HEK293 (cell line): ENCODE measurements around the gene PRKG1.
A peak's percentile ranks its signal among the peaks of the same experiment; 100 is the strongest.

Source experiments
- PRDM10 ChIP-seq: fragments of 450-650 bp; formaldehyde crosslinking; IDR thresholded peaks from 2 replicates; pipeline ENCODE4 v1.5.1; 2016; ENCODE audit warnings: missing biosample characterization, missing genetic modification characterization
- ZNF221 ChIP-seq: fragments of 450-650 bp; formaldehyde crosslinking; IDR thresholded peaks from 2 replicates; pipeline ENCODE4 v1.5.1; 2017; ENCODE audit warnings: missing biosample characterization, missing genetic modification characterization, borderline replicate concordance
- ZNF274 ChIP-seq, 2 experiments: fragments of 200-500 bp in 1 of 2; fragments of 450-650 bp in 1 of 2; sonication (Bioruptor generic) in 1 of 2; formaldehyde crosslinking in 1 of 2; IDR thresholded peaks; 2 replicates each; pipeline versions ENCODE4 v1.5.1 to v1.6.1; 2014 to 2016; ENCODE audit warnings: borderline replicate concordance in 1 of 2, inconsistent platforms in 1 of 2, low read length in 1 of 2, missing biosample characterization in 1 of 2, missing genetic modification characterization in 1 of 2
- TF ChIP-seq, protein P1 (sequence below): fragments of 450-650 bp; formaldehyde crosslinking; IDR thresholded peaks from 2 replicates; pipeline ENCODE4 v1.5.1; 2017; ENCODE audit warnings: missing biosample characterization, missing genetic modification characterization
- TF ChIP-seq, protein P2 (sequence below): fragments of 450-650 bp; formaldehyde crosslinking; IDR thresholded peaks from 2 replicates; pipeline ENCODE4 v1.5.1; 2016; ENCODE audit warnings: missing biosample characterization, missing genetic modification characterization

- TF ChIP-seq, protein P1, sequence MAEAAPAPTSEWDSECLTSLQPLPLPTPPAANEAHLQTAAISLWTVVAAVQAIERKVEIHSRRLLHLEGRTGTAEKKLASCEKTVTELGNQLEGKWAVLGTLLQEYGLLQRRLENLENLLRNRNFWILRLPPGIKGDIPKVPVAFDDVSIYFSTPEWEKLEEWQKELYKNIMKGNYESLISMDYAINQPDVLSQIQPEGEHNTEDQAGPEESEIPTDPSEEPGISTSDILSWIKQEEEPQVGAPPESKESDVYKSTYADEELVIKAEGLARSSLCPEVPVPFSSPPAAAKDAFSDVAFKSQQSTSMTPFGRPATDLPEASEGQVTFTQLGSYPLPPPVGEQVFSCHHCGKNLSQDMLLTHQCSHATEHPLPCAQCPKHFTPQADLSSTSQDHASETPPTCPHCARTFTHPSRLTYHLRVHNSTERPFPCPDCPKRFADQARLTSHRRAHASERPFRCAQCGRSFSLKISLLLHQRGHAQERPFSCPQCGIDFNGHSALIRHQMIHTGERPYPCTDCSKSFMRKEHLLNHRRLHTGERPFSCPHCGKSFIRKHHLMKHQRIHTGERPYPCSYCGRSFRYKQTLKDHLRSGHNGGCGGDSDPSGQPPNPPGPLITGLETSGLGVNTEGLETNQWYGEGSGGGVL (tag by site-specific recombination): no peak
- no peak for TF ChIP-seq ZNF274 (IDR thresholded peaks at IDR 0.05; ENCODE audit: low read length)
- no peak for TF ChIP-seq ZNF274 (tag by site-specific recombination; IDR thresholded peaks at IDR 0.05; ENCODE audit: borderline replicate concordance)
- TF ChIP-seq, protein P2, sequence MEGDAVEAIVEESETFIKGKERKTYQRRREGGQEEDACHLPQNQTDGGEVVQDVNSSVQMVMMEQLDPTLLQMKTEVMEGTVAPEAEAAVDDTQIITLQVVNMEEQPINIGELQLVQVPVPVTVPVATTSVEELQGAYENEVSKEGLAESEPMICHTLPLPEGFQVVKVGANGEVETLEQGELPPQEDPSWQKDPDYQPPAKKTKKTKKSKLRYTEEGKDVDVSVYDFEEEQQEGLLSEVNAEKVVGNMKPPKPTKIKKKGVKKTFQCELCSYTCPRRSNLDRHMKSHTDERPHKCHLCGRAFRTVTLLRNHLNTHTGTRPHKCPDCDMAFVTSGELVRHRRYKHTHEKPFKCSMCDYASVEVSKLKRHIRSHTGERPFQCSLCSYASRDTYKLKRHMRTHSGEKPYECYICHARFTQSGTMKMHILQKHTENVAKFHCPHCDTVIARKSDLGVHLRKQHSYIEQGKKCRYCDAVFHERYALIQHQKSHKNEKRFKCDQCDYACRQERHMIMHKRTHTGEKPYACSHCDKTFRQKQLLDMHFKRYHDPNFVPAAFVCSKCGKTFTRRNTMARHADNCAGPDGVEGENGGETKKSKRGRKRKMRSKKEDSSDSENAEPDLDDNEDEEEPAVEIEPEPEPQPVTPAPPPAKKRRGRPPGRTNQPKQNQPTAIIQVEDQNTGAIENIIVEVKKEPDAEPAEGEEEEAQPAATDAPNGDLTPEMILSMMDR: no peak
- no peak for TF ChIP-seq ZNF221 (tag by site-specific recombination)
- peak; percentile 28; the same call in 1 of the 2 replicates for TF ChIP-seq PRDM10 (tag by site-specific recombination)
Observed at GRCh38 chr10:51289519-51289918, 215.2 kb downstream of the PRKG1 start.
